GM21825 (cell line): ENCODE data around the gene HAAO.

Experiments
- ATAC-seq: cut with Tn5 transposase; IDR thresholded peaks from one replicate; pipeline ENCODE4 v1.9.1; 2021; ENCODE audit warnings: mild to moderate bottlenecking, moderate library complexity; ENCODE audit not compliant: unreplicated experiment

The HAAO gene

DNA sequence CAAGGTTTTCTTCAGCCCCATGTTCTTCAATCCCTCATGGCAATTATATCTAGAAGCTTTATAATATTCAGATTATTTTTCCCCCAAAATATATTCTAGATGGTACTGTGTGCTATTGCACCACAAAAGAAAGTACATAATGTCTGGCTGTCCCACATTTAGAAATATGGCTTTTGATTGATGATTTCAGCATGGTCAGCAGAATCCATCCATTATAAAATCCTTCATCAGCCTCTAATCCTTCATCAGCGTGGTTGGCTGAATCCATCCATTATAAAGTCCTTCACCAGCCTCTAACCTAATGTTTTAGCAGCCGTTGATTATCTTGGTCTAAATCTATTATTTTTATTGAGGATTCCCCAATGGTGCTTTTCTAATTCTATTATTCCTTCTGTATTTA is 23.3 kb upstream of the HAAO start:
- no peak for ATAC-seq

- ATAC-seq = no peak
Observed at GRCh38 chr2:42813763-42814162, 21.4 kb upstream of the HAAO start.

DNA sequence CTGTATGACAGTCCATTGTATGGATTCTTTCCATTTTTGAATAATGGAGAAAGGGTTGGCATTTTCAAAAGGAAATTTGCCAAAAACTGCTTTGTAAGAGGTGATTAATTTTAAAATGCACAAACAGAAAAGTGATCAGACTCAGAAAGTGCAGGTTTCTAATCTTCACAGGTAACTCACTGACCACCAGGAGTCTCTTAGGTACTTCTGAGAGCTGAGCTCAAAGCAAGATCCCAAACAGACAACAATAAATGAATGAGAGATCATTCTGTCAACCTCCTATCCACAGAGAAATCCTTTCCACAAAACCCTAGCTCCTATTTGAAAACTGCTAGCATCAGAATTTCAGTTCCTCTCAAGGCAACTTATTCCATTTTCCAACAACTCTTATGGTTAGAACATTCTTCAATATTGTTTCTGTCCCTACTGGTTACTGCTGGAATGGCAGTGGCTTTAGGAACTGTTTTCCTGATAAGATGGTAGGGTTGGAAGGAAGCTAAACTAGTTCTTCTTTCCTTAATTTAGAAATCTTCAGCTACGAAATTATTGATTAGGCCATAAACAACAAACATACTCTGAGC is 20.6 kb upstream of the HAAO start:
- ATAC-seq = no peak

- peak; percentile 3 for ATAC-seq
Observed at GRCh38 chr2:42810971-42811811, 18.8 kb upstream of the HAAO start.

- ATAC-seq = peak; percentile 76
Observed at GRCh38 chr2:42810121-42810970, 18.0 kb upstream of the HAAO start.

DNA sequence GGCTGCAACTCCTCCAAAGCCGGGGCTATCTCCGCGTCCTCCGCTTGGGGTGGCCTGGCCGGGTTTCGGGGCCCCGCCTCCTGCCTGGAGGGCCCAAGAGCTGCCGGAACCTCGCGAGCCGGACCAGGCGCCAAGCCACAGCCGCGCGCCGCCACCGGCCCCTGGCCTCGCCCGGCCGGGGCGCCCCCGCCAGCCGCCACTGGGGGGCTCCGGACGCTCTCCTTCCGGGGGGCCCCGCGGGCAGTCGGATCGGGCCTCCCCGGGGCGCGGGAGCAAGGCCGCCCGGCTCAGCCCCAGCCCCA is 17.4 kb upstream of the HAAO start:
- ATAC-seq = peak; percentile 47

- no peak for ATAC-seq
Observed at GRCh38 chr2:42809131-42809818, 16.9 kb upstream of the HAAO start.

DNA sequence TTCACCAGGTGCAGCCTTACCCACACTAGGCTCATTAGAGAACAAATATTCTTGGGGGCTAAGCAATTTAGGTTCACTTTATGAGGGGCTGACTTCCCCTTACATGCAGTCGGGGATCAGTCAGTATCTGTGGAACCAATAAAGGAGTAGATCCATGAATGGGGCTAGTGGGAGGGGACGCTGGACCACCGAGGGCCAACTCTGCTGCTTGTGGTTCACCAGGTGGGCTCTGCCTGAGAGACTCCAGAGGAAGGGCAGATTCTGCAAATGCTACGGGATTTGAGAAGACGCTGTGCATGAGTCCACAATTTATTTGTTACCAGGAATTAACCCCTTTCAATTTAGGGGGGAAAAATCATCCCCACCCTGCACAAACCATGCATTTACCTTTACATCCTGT is 15.9 kb upstream of the HAAO start:
- ATAC-seq = no peak

DNA sequence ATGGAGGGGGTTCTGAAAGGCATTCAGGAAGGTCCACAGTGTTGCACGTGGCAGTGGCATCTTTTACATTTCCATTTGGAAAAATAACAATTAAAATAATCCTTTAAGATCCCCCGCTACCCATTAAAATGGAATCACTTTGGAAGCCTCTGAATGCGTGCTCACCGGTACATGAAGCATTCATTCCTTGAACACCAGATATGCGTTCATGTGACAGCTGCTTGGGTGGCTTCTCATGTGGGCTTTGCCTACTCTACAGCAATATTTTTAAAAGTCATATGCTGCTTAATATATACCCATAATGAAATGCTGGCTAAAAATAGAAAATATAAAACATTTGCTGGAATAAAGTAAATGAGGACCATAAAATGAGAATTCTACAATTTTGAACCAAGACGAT is 14.4 kb upstream of the HAAO start:
- ATAC-seq = no peak

DNA sequence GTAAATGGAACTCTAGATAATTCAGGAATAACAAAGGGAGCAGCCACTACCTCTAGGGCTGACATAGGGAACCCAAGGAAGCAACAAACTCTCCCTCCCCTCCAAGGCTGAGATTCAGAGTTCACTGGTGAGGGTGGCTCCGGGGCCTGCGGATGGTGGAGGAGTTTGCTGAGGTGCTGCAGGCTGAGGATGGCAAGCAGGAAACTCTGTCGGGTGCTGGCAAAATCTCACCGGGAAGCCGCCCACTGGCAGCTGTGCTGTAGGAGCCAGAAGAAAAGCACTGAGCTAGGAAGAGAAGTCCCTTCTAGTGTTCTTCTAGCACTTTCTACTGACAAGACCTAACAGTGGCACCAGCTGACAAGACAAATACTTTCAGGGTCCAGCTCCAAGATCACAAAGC is 12.5 kb upstream of the HAAO start:
- no peak for ATAC-seq

- no peak for ATAC-seq
Observed at GRCh38 chr2:42804338-42804737, 12.0 kb upstream of the HAAO start.

DNA sequence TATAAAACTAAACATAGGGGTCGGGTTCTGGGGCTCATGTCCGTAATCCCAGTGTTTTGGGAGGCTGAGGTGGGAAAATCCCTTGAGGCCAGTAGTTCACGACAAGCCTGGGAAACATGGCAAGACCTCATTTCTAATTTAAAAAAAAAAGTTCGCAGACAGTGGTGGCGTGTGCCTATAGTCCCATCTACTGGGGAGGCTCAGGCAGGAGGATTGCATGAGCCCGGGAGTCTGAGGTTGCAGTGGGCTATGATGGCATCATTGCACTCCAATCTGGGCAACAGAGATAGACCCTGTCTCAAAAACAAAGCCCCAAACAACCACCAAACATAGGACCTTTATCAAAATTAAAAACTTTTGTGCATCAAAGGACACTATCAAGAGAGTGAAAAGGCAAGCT is 9.8 kb upstream of the HAAO start:
- no peak for ATAC-seq

GRCh38 chr2:42801381-42801780 is 9.0 kb upstream of the HAAO start:
- ATAC-seq = no peak

GRCh38 chr2:42800981-42801380 is 8.6 kb upstream of the HAAO start:
- no peak for ATAC-seq

DNA sequence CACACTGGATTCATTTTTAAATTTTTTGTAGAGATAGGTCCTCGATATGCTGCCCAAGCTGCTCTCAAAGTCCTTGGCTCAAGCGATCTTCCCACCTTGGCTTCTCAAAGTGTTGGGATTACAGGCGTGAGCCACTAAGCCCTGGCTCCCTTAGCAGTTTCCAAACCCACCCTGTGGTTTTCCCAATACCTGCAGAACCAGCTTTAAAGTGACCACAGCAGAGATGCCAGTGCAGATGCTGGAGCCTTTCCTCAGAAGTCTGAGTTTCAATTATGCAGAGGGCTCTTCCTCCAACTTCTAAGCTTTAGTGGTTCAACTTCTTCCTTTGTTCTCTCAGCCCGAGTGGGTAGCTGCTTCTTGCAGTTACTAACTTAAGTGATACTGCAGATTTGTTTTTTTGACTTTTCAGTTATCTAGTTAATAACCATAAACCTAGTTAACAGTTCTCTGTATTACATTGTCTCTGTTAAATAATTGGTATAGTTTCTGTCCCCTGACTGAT is 8.1 kb upstream of the HAAO start:
- ATAC-seq = no peak

DNA sequence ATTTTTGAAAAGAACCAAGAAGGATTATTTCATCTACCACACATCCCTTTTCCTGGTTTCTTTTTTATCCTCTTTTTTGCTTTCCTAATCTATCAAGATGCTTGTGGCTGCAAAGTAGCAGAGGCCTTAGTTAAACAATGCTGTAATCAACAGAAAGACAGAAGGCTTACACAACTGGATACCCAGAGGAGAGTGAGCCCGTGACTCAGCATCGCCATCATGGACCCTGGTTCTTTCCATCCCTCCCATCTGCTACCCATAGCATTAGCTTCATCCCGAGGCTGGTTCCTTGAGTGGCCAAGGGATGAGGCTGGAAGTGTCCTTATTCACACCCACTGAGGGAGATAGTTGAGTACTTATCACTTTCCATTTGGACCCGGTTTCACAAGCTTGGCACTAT is 7.5 kb upstream of the HAAO start:
- no peak for ATAC-seq

GRCh38 chr2:42797281-42797680 is 4.9 kb upstream of the HAAO start:
- ATAC-seq = no peak

GRCh38 chr2:42796427-42797248 is 4.3 kb upstream of the HAAO start:
- no peak for ATAC-seq

DNA sequence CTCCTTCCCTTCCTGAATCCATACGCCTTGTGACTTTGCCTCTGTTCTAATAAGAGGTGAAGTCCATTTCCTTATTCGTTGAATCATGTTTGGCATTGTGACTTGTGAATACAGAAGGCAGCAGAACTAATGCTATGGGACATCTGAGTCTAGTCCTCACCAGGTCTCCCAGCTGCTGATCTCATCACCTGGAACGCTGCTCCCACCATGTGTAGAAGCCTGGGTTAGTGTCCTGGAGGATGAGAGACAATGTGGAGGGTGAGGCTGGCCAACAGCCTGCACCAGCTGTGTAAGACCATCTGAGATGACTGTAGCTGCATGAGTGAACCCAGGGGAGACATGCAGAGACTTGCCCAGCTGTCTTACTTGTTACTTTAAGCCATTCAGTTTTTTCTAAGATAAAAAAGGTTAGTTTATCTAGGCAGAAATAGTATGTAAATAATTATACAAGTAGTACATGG is 3.5 kb upstream of the HAAO start:
- ATAC-seq = peak; percentile 47

- ATAC-seq = no peak
Observed at GRCh38 chr2:42795275-42795674, 2.9 kb upstream of the HAAO start.
